Epithelial cell of esophagus (primary cell): ENCODE measurements around the gene MACROD2.

Experiments used
- DNase-seq: peaks from one replicate; pipeline ENCODE4 v3.0.0; 2010; ENCODE audit warnings: low read depth
- H3K4me3 ChIP-seq: 2 replicates; pipeline ENCODE4 v1.5.1; 2011; ENCODE audit warnings: mild to moderate bottlenecking, low read length, control low read depth
- CTCF ChIP-seq: IDR thresholded peaks from 2 replicates; pipeline ENCODE4 v1.5.1; 2011; ENCODE audit warnings: low read depth, mild to moderate bottlenecking, low read length, control low read depth, inconsistent platforms; ENCODE audit not compliant: insufficient read depth; ENCODE audit errors: missing control alignments

The MACROD2 gene

GRCh38 chr20:15098351-15098750, 1103.0 kb downstream of the MACROD2 start:
- peak; percentile 43 for DNase-seq
- H3K4me3 ChIP-seq, result no peak overlapping the region
- TF ChIP-seq CTCF, result no peak

- no peak overlapping the region for H3K4me3 ChIP-seq
- no peak for TF ChIP-seq CTCF
- DNase-seq, result no peak
Observed at GRCh38 chr20:15099130-15099529, 1103.8 kb downstream of the MACROD2 start.

- no peak overlapping the region for H3K4me3 ChIP-seq
- TF ChIP-seq CTCF, result no peak
- DNase-seq, result peak; percentile 64
Observed at GRCh38 chr20:15100506-15101160, 1105.3 kb downstream of the MACROD2 start.

- DNase-seq, result no peak
- no peak overlapping the region for H3K4me3 ChIP-seq
- no peak for TF ChIP-seq CTCF
Observed at GRCh38 chr20:15107931-15108330, 1112.6 kb downstream of the MACROD2 start.

GRCh38 chr20:15109494-15109893, 1114.2 kb downstream of the MACROD2 start:
- TF ChIP-seq CTCF, result no peak
- no peak for DNase-seq
- no peak overlapping the region for H3K4me3 ChIP-seq

GRCh38 chr20:15111654-15112053, 1116.3 kb downstream of the MACROD2 start:
- no peak for DNase-seq
- no peak overlapping the region for H3K4me3 ChIP-seq
- TF ChIP-seq CTCF, result no peak

- no peak for TF ChIP-seq CTCF
- no peak for DNase-seq
- H3K4me3 ChIP-seq, result no peak overlapping the region
Observed at GRCh38 chr20:15113144-15113773, 1117.9 kb downstream of the MACROD2 start.
